Lower leg skin (tissue), 4 donors: ENCODE results near the gene NANOS3. TPM values are rescaled to one million over a fixed set of nuclear protein-coding genes. Genes with fewer than 3 reads are reported as not detected.
"Not testable (repeated sequence)": the region's sequence is repeated elsewhere in the genome, so short reads cannot be mapped to it uniquely, and the experiment has no call there.

Source experiments
- DNase-seq, 2 donors: peaks; one replicate each; pipeline ENCODE4 v3.0.0-alpha.2; 2019; ENCODE audit warnings: low spot score in 2 of 2
- H3K4me3 ChIP-seq: fragments of 200-600 bp; sonication (generic); 2 replicates; pipeline ENCODE4 v1.5.1; 2017; ENCODE audit warnings: mild to moderate bottlenecking, low read depth; ENCODE audit not compliant: poor library complexity, severe bottlenecking
- CTCF ChIP-seq, 3 donors: fragments of 450-650 bp; IDR thresholded peaks; one replicate each; pipeline ENCODE4 v1.5.1; 2016; ENCODE audit warnings: antibody characterized with exemption in 3 of 3, mild to moderate bottlenecking in 3 of 3, moderate library complexity in 2 of 3
- POLR2A ChIP-seq, 2 donors: fragments of 450-650 bp; IDR thresholded peaks; one replicate each; pipeline ENCODE4 v1.6.1; 2016 to 2017; ENCODE audit warnings: antibody characterized with exemption in 2 of 2, mild to moderate bottlenecking in 1 of 2, moderate library complexity in 1 of 2
- WGBS, 2 donors: methylation state at CpG; one replicate each; pipeline ENCODE4 v1.1.5; 2018; 5-methylcytosine and 5-hydroxymethylcytosine counted together
- intact Hi-C: fragments of 100-400 bp; cut with DNase I; formaldehyde crosslinking; loops from one replicate; pipeline ENCODE4 v1.15.0; 2023; ENCODE audit warnings: low total_unique reads
- total RNA-seq, 4 donors: library from RNA; depleted of rRNA; stranded (reverse); fragments of >200 nt; gene quantifications; one replicate each; pipeline ENCODE4 v1.1.0, GENCODE V29; 2016

NANOS3 gene
- total RNA-seq, 4 donors from 2014 or later = not detected

- peak; percentile 89 to 98 for DNase-seq
- TF ChIP-seq CTCF (IDR thresholded peaks at IDR 0.05) (peak in 1 of 3 donors; percentile 15), POLR2A (IDR thresholded peaks at IDR 0.05) (no peak)
- intact Hi-C loops = loop anchor here (10.0 kb wide), 1 partner anchor 696 kb away; the partner anchor contains the start of genes IER2 and STX10
- 5 to 17% methylated on average over 21 of the region's 26 CpGs for WGBS, 2 donors
- no peak overlapping the region for H3K4me3 ChIP-seq
Measured at GRCh38 chr19:13850910-13851733, 25.8 kb upstream of the NANOS3 start.

GRCh38 chr19:13851734-13852114 is 25.2 kb upstream of the NANOS3 start:
- WGBS, 2 donors = 51 to 55% methylated on average over 5 of the region's 5 CpGs

GRCh38 chr19:13852171-13852707 is 24.7 kb upstream of the NANOS3 start:
- 59 to 67% methylated on average over 12 of the region's 12 CpGs for WGBS, 2 donors

More at GRCh38 chr19:13851734-13852114, 25.2 kb upstream of the NANOS3 start:
- DNase-seq, H3K4me3 ChIP-seq: not testable (repeated sequence)
- intact Hi-C loops = loop anchor here (10.0 kb wide), 1 partner anchor 697 kb away; the partner anchor contains the start of genes IER2 and STX10

GRCh38 chr19:13856497-13856896 is 20.4 kb upstream of the NANOS3 start:
- 45 to 64% methylated on average over 2 of the region's 2 CpGs for WGBS, 2 donors
- intact Hi-C loops = loop anchor here (10.0 kb wide), 1 partner anchor 702 kb away; the partner anchor contains the start of genes IER2 and STX10
- no peak overlapping the region for H3K4me3 ChIP-seq
- TF ChIP-seq POLR2A (IDR thresholded peaks at IDR 0.05) (no peak), CTCF (IDR thresholded peaks at IDR 0.05) (no peak)
- DNase-seq = no peak

More at GRCh38 chr19:13852171-13852707, 24.7 kb upstream of the NANOS3 start:
- not testable (repeated sequence) for DNase-seq, H3K4me3 ChIP-seq
- intact Hi-C loops = loop anchor here (10.0 kb wide), 1 partner anchor 697 kb away; the partner anchor contains the start of genes IER2 and STX10

GRCh38 chr19:13859361-13859880 is 17.5 kb upstream of the NANOS3 start:
- WGBS, 2 donors = 93 to 95% methylated on average over 3 of the region's 3 CpGs
- no peak for DNase-seq
- no peak overlapping the region for H3K4me3 ChIP-seq
- TF ChIP-seq CTCF (IDR thresholded peaks at IDR 0.05) = no peak
- no peak for TF ChIP-seq POLR2A (IDR thresholded peaks at IDR 0.05)
- intact Hi-C loops = loop anchor here (10.0 kb wide), 1 partner anchor 705 kb away; the partner anchor contains the start of genes IER2 and STX10

- 71 to 74% methylated on average over 13 of the region's 13 CpGs for WGBS, 2 donors
- DNase-seq = no peak
- intact Hi-C loops = loop anchor here (5.0 kb wide), 2 partner anchors 264 to 1991 kb away; no protein-coding TSS in a partner anchor
- H3K4me3 ChIP-seq = no peak overlapping the region
- TF ChIP-seq CTCF (IDR thresholded peaks at IDR 0.05) (no peak), POLR2A (IDR thresholded peaks at IDR 0.05) (no peak)
Measured at GRCh38 chr19:13860679-13861391, 16.1 kb upstream of the NANOS3 start.
